GM19468 (cell line): Measurements from ENCODE around the gene CSAG3.
"Not testable (repeated sequence)": the region's sequence is repeated elsewhere in the genome, so short reads cannot be mapped to it uniquely, and the experiment has no call there.

Source experiments
- ATAC-seq: cut with Tn5 transposase; IDR thresholded peaks from one replicate; pipeline ENCODE4 v1.9.1; 2021; ENCODE audit warnings: mild to moderate bottlenecking, moderate library complexity, moderate number of reproducible peaks; ENCODE audit not compliant: unreplicated experiment; ENCODE audit errors: extremely low read depth

CSAG3 gene

DNA sequence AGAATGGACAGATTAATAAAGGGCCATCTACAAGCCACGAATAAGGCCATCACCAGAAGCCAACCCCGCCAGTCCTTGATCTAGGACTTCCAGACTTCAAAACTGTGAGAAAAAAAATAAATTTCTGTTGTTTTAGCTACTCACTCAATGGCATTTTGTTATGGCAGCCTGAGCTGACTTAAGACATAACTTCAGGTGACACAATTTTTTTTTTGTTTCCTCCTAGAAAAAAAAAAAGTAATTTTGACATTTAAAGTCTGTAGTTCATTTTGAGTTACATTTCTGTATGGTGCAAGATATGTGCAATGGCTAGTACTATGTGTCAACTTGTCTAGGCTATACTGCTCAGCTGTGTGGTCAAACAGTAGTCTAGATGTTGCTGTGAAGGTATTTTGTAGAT lies at the start of gene CSAG3:
Gene CSAG3 (plus strand): TSS at position 301 of the 400 bp plus-strand sequence.
- ATAC-seq = not testable (repeated sequence)

DNA sequence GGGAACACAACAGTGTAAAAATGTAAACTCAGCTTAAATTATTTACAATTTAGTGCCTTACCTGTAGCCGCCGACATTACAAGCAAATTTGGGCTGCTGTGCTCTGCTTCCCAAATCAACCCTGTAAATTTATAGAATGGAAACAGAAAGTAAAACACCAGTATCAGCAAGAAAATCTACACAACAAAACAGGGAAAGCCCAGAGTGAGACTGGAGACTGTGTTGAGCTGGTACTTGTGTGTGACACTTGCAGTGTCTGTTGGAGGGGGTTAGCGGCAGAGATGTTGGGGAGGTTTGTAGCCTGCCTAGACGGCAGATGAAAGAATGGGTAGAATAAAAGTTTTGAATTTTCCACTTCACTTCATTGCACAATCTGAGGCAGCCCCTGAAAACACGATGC lies 45.8 kb upstream of the CSAG3 start:
- not testable (repeated sequence) for ATAC-seq

DNA sequence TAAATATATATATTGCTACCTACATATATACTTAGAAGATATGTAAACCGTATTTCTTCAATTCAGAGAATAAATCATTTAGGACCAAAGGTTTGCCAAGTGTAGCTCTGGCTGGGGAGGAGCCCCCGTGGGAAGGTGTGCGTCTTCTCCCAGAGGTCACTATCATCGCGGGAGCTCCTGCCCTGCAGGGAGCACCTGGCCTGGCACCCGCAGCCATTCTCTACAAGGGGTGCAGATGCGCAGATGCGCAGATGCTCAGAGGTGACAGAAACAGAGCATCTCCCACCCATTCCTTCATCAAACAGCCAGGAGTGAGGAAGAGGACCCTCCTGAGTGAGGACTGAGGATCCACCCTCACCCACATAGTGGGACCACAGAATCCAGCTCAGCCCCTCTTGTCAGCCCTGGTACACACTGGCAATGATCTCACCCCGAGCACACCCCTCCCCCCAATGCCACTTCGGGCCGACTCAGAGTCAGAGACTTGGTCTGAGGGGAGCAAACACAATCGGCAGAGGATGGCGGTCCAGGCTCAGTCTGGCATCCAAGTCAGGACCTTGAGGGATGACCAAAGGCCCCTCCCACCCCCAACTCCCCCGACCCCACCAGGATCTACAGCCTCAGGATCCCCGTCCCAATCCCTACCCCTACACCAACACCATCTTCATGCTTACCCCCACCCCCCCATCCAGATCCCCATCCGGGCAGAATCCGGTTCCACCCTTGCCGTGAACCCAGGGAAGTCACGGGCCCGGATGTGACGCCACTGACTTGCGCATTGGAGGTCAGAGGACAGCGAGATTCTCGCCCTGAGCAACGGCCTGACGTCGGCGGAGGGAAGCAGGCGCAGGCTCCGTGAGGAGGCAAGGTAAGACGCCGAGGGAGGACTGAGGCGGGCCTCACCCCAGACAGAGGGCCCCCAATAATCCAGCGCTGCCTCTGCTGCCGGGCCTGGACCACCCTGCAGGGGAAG lies 44.9 kb upstream of the CSAG3 start, which contains the start of gene MAGEA2B:
Gene MAGEA2B (plus strand): TSS at position 814 of the 973 bp plus-strand sequence. CDS start 2,479 bp downstream, outside the sequence.
- not testable (repeated sequence) for ATAC-seq

DNA sequence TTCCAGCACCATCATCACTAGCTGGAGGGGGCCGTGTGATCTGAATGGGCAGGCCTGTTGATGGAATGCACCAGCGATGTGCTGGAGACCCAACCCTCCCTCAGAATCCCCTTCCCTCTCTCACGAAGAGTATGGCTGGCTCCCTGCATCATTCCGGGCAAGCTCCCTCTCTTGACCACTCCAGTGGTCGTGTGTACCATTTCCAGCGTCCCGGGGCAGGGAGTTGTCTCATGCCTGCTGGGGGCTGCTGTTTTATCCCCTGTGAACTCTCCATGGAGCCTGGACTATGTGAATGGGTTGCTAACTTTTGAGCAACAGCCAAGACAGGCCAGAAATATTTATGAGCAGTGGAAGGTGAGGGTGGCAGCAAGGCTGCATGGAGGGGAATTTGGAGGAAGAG lies 33.6 kb upstream of the CSAG3 start:
- no peak for ATAC-seq

DNA sequence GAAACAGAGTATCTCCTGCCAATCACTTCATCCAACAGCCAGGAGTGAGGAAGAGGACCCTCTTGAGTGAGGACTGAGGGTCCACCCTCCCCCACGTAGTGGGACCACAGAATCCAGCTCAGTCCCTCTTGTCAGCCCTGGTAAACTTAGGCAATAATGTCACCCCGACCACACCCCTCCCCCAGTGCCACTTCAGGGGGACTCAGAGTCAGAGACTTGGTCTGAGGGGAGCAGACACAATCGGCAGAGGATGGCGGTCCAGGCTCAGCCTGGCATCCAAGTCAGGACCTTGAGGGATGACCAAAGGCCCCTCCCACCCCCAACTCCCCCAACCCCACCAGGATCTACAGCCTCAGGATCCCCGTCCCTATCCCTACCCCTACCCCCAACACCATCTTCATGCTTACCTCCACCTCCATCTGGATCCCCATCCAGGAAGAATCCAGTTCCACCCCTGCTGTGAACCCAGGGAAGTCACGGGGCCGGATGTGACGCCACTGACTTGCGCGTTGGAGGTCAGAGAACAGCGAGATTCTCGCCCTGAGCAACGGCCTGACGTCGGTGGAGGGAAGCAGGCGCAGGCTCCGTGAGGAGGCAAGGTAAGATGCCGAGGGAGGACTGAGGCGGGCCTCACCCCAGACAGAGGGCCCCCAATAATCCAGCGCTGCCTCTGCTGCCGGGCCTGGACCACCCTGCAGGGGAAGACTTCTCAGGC lies 25.6 kb upstream of the CSAG3 start, which contains the start of the genes CSAG1 and MAGEA12:
Gene CSAG1 (minus strand): TSS at position 461 of the 715 bp plus-strand sequence. CDS start 1,261 bp downstream, outside the sequence.
Gene MAGEA12 (plus strand): TSS at position 497 of the 715 bp plus-strand sequence. CDS start 2,405 bp downstream, outside the sequence.
- ATAC-seq = no peak

DNA sequence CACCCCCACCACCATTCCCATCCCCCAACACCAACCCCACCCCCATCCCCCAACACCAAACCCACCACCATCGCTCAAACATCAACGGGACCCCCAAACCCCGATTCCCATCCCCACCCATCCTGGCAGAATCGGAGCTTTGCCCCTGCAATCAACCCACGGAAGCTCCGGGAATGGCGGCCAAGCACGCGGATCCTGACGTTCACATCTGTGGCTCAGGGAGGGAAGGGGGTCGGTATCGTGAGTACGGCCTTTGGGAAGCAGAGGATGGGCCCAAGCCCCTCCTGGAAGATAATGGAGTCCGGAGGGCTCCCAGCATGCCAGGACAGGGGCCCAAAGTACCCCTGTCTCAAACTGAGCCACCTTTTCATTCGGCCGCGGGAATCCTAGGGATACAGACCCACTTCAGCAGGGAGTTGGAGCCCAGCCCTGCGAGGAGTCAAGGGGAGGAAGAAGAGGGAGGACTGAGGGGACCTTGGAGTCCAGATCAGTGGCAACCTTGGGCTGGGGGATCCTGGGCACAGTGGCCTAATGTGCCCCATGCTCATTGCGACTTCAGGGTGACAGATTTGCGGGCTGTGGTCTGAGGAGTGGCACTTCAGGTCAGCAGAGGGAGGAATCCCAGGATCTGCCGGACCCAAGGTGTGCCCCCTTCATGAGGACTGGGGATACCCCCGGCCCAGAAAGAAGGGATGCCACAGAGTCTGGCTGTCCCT lies 24.7 kb upstream of the CSAG3 start:
- not testable (repeated sequence) for ATAC-seq

DNA sequence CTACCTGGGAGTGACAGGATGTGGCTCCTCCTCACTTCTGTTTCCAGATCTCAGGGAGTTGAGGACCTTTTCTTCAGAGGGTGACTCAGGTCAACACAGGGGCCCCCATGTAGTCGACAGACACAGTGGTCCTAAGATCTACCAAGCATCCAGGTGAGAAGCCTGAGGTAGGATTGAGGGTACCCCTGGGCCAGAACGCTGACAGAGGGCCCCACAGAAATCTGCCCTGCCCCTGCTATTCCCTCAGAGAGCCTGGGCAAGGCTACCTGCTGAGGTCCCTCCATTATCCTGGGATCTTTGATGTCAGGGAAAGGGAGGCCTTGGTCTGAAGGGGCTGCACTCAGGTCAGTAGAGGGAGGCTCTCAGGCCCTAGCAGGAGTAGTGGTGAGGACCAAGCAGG lies 23.9 kb upstream of the CSAG3 start:
- ATAC-seq = no peak

DNA sequence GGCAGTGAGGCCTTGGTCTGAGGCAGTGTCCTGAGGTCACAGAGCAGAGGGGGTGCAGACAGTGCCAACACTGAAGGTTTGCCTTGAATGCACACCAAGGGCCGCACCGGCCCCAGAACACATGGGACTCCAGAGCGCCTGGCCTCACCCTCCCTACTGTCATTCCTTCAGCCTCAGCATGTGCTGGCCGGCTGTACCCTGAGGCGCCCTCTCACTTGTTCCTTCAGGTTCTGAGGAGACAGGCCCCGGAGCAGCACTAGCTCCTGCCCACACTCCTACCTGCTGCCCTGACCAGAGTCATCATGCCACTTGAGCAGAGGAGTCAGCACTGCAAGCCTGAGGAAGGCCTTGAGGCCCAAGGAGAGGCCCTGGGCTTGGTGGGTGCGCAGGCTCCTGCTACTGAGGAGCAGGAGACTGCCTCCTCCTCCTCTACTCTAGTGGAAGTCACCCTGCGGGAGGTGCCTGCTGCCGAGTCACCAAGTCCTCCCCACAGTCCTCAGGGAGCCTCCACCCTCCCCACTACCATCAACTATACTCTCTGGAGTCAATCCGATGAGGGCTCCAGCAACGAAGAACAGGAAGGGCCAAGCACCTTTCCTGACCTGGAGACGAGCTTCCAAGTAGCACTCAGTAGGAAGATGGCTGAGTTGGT lies 23.0 kb upstream of the CSAG3 start:
- ATAC-seq = no peak

DNA sequence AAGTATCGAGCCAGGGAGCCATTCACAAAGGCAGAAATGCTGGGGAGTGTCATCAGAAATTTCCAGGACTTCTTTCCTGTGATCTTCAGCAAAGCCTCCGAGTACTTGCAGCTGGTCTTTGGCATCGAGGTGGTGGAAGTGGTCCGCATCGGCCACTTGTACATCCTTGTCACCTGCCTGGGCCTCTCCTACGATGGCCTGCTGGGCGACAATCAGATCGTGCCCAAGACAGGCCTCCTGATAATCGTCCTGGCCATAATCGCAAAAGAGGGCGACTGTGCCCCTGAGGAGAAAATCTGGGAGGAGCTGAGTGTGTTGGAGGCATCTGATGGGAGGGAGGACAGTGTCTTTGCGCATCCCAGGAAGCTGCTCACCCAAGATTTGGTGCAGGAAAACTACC lies 22.5 kb upstream of the CSAG3 start:
- not testable (repeated sequence) for ATAC-seq

DNA sequence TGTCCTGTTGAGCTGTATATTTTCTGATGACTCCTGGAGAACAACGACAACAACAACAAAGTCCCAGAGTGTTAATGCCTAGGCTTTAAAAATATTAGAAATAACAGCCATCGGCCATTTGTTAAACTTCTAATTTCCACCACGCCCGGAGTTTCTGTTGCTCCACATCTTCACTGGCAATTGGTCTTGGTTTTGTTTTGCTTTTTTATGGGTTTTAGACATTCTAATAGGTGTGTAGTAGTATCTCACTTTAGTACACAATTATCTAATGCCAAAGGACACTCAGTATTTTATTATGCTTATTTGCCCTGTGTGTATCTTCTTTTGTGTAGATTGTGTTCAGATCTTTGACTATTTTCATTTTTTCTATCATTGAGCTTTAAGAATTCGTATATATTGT lies 20.5 kb upstream of the CSAG3 start:
- no peak for ATAC-seq

DNA sequence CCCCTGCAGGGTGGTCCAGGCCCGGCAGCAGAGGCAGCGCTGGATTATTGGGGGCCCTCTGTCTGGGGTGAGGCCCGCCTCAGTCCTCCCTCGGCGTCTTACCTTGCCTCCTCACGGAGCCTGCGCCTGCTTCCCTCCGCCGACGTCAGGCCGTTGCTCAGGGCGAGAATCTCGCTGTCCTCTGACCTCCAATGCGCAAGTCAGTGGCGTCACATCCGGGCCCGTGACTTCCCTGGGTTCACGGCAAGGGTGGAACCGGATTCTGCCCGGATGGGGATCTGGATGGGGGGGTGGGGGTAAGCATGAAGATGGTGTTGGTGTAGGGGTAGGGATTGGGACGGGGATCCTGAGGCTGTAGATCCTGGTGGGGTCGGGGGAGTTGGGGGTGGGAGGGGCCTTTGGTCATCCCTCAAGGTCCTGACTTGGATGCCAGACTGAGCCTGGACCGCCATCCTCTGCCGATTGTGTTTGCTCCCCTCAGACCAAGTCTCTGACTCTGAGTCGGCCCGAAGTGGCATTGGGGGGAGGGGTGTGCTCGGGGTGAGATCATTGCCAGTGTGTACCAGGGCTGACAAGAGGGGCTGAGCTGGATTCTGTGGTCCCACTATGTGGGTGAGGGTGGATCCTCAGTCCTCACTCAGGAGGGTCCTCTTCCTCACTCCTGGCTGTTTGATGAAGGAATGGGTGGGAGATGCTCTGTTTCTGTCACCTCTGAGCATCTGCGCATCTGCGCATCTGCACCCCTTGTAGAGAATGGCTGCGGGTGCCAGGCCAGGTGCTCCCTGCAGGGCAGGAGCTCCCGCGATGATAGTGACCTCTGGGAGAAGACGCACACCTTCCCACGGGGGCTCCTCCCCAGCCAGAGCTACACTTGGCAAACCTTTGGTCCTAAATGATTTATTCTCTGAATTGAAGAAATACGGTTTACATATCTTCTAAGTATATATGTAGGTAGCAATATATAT lies 5.0 kb upstream of the CSAG3 start, which contains the start of gene MAGEA2:
Gene MAGEA2 (minus strand): TSS at position 157 of the 965 bp plus-strand sequence. CDS start 2,479 bp downstream, outside the sequence.
- not testable (repeated sequence) for ATAC-seq

DNA sequence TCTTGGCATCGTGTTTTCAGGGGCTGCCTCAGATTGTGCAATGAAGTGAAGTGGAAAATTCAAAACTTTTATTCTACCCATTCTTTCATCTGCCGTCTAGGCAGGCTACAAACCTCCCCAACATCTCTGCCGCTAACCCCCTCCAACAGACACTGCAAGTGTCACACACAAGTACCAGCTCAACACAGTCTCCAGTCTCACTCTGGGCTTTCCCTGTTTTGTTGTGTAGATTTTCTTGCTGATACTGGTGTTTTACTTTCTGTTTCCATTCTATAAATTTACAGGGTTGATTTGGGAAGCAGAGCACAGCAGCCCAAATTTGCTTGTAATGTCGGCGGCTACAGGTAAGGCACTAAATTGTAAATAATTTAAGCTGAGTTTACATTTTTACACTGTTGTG lies 4.1 kb upstream of the CSAG3 start:
- ATAC-seq = not testable (repeated sequence)

DNA sequence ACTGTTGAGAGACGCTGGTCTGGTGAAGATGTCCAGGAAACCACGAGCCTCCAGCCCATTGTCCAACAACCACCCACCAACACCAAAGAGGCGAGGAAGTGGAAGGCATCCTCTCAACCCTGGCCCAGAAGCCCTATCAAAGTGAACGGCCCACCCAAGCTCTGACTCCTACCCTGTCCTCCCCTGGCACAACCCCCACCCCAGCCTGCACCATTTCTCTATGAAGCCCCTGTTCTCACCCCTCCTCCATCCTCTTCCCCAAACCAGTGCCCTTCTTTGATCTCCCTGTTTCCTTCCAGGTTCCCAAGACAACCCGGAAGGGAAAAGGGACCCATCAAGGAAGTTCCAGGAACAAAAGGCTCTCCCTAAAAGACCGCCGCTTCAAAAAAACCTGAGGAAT lies 526 bp downstream of the CSAG3 start:
- ATAC-seq = not testable (repeated sequence)

DNA sequence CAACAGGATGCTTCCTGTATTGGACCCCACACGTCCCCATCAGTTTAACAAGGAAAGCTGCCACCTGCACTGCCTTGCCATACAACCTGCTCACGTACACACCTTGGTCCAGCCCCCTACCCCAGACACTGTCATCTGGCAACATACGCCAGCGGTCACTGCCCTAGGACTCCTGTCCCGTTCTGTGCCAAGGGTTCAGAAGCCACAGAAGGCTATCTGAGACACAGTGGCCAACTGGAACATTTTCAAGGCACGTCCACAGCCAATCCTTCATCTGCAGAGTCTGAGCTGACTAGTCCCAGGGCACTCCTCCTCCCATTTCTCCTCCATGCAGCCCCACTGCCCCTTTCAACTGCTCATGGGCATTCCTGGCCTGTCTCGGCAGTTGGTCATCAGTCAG lies 2.6 kb downstream of the CSAG3 start:
- not testable (repeated sequence) for ATAC-seq

DNA sequence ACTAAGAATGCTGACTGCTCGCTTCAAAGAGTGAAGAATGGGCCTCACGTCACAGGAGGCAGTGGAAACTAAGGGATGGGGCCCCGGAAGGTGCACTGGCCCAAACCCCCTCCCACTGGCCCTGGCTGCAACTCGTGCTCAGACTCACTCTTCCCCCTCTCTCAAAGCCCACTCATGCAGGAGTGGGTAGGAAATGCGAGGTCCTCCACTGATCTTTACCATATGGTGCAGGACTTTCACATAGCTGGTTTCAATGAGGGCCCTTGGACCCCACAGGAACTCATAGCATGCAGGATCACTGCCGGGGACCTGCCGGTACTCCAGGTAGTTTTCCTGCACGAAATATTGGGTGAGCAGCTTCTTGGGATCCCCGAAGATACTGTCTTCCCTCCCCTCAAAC lies 7.5 kb downstream of the CSAG3 start:
- ATAC-seq = not testable (repeated sequence)

DNA sequence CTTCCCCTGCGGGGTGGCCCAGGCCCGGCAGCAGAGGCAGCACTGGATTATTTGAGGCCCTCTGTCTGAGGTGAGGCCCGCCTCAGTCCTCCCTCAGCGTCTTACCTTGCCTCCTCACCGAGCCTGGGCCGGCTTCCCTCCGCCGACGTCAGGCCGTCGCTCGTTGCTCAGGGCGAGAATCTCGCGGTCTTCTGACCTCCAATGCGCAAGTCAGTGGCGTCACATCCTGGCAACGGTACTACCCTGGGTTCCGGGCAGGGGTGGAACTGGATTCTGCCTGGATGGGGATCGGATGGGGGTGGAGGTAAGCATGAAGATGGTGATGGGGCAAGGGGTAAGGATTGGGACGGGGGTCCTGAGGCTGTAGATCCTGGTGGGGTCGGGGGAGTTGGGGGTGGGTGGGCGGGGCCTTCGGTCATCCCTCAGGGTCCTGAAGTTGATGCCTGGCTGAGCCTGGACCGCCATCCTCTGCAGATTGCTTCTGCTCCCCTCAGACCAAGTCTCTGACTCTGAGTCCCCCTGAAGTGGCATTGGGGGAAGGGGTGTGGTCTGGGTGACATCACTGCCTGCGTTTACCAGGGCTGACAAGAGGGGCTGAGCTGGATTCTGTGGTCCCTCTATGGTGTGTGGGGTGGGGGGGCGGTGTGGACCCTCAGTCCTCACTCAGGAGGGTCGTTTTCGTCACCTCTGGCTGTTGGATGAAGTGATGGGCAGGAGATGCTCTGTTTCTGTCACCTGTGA lies 10.7 kb downstream of the CSAG3 start, which contains the start of gene MAGEA6:
Gene MAGEA6 (minus strand): TSS at position 141 of the 741 bp plus-strand sequence. CDS start 2,039 bp downstream, outside the sequence.
- ATAC-seq = not testable (repeated sequence)

DNA sequence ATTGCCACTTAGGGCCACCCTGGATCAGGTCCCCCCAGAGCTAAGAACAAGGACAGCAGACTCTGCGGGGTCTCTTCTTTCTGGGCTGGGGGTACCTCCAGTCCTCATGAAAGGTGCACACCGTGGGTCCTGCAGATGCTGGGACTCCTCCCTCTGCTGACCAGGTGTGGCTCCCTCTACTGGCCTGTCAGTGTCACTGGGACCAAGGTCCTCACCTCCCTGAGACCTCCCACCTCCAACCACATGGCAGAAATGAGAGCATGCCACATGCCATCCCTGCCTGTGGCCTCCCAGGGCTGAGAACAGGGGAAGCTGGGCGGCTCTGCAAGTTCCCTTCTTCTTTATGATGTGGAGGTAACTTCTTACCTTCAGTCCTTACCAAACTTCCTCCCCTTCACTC lies 28.0 kb downstream of the CSAG3 start:
- not testable (repeated sequence) for ATAC-seq
